GM18870 (cell line): Measurements from ENCODE around the gene SP2.
"Not testable (repeated sequence)": the region's sequence is repeated elsewhere in the genome, so short reads cannot be mapped to it uniquely, and the experiment has no call there.

ENCODE experiments used
- ATAC-seq: cut with Tn5 transposase; IDR thresholded peaks from one replicate; pipeline ENCODE4 v1.9.1; 2021; ENCODE audit warnings: moderate library complexity; ENCODE audit not compliant: unreplicated experiment

The SP2 gene

DNA sequence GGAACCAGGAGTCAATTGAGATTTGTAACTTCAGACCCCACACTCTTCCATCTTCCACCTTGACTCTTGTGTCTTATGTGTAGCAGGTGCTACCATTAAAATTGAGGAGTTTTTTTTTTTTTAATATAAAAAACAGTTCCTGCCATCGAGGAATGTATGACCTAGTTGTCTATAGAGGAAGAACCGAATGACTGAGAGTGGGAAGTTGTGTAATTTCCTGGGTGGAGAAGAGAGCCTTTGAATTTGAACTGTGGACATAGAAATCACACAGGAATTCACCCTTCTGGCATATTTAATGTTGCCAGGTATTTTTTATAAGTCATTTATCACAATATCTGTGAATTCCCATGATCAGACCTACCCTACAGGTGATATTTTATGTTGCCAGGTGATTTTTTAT, 22.0 kb downstream of the SP2 start:
- ATAC-seq: no peak

GRCh38 chr17:47918991-47919390, 23.0 kb downstream of the SP2 start:
- no peak for ATAC-seq

- ATAC-seq: not testable (repeated sequence)
These were observed 23.9 kb downstream of the SP2 start for GRCh38 chr17:47919889-47920288.

- no peak for ATAC-seq
These were observed 29.0 kb downstream of the SP2 start for GRCh38 chr17:47924785-47925677.

DNA sequence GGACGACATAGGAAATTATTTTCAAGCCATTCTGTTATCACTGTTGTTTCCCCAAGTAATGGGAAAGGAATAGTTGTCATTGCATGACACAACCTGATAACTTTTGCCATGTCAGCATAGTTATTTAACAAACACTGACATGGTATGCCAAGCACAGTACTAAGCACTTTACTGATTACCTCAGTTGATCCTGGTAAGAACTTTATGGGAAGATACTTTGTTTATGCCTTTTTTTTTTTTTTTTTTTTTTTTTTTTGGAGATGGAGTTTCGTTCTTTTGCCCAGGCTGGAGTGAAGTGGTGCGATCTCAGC, 29.6 kb downstream of the SP2 start:
- ATAC-seq: no peak

- no peak for ATAC-seq
These were observed 31.9 kb downstream of the SP2 start for GRCh38 chr17:47927821-47928400.

GRCh38 chr17:47928415-47928814, 32.4 kb downstream of the SP2 start:
- no peak for ATAC-seq

- ATAC-seq: no peak
These were observed 33.4 kb downstream of the SP2 start for GRCh38 chr17:47929218-47930000.

DNA sequence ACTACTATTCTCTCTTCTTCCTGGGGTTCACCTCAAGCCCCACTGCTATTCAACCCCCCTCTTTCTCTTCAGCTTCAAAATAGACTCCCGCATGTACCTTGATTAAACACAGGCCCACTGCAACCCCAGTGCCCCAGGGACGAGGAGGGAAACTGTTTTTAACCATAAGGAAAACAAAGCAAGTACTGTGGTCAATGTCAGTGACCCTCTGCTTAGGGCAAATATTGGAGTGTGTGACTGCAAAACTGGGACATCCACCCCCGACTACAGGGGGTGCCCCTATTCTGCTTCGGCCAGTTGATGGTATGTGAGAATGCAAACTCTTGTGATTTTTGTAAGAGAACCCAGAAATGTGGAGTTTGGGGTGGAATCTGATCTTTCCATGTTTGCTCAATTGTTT, 35.8 kb downstream of the SP2 start:
- no peak for ATAC-seq

- ATAC-seq: no peak
These were observed 38.8 kb downstream of the SP2 start for GRCh38 chr17:47934856-47935255.

DNA sequence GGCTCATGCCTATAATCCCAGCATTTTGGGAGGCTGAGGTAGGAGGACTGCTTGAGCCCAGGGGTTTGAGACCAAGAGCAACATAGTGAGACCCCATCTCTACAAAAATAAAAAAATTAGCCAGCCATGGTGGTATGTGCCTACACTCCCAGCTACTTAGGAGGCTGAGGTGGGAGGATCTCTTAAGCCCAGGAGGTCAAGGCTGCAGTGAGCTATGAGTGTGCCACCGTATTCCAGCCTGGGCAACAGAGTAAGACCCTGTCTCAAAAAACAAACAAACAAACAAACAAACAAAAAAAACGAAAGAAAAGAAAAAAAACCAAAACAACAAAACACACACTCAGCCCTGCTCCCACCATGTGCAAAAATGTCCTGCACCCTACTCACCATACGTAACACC, 39.4 kb downstream of the SP2 start:
- not testable (repeated sequence) for ATAC-seq

- no peak for ATAC-seq
These were observed 39.9 kb downstream of the SP2 start for GRCh38 chr17:47935961-47936360.

- ATAC-seq: no peak
These were observed 41.9 kb downstream of the SP2 start for GRCh38 chr17:47937941-47938340.

DNA sequence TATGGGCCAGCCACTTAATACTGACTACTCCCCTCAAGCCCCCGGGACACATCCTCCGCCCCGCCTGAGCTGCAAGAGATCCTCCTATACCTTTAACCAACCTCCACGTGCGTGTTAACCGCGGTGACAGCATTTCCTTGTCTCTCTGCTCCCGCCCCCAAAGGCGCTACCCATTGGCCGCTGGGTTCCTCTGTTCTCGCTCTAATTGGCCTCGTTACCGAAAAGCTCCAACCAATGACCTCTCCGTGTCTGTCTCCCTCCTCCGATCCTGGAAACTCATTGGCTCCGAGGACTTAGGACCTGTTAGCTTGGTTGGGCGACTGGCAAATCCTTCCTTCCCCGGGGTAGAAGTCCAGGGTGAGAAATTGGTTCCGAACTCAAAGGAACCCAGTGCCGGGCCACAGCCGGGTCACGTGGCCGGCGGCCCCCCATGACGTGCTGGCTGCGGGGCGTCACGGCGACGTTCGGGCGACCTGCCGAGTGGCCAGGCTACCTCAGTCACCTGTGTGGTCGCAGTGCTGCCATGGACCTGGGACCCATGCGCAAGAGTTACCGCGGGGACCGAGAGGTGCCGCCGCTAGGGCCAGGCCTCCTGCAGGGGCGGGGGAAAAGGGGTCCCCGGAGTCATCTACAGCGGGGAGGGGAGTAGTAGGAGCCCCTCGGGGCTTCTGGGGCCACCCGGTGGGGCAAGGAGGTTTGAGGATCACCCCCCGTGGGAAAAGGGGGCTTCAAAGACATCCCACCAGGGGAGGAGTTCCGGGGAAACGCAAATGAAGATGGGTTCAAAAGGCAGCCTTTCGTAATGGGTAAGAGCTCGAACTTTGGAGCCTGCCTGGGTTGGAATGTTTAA, 45.4 kb downstream of the SP2 start, which contains the start of gene PNPO:
Gene PNPO (plus strand): TSS at position 326 of the 850 bp plus-strand sequence. CDS start 105 bp downstream, at position 431.
- peak; percentile 82 for ATAC-seq

- ATAC-seq: no peak
These were observed 46.1 kb downstream of the SP2 start for GRCh38 chr17:47942096-47942510.

GRCh38 chr17:47942568-47942967, 46.5 kb downstream of the SP2 start:
- ATAC-seq: no peak

GRCh38 chr17:47945080-47945479, 49.0 kb downstream of the SP2 start:
- no peak for ATAC-seq

DNA sequence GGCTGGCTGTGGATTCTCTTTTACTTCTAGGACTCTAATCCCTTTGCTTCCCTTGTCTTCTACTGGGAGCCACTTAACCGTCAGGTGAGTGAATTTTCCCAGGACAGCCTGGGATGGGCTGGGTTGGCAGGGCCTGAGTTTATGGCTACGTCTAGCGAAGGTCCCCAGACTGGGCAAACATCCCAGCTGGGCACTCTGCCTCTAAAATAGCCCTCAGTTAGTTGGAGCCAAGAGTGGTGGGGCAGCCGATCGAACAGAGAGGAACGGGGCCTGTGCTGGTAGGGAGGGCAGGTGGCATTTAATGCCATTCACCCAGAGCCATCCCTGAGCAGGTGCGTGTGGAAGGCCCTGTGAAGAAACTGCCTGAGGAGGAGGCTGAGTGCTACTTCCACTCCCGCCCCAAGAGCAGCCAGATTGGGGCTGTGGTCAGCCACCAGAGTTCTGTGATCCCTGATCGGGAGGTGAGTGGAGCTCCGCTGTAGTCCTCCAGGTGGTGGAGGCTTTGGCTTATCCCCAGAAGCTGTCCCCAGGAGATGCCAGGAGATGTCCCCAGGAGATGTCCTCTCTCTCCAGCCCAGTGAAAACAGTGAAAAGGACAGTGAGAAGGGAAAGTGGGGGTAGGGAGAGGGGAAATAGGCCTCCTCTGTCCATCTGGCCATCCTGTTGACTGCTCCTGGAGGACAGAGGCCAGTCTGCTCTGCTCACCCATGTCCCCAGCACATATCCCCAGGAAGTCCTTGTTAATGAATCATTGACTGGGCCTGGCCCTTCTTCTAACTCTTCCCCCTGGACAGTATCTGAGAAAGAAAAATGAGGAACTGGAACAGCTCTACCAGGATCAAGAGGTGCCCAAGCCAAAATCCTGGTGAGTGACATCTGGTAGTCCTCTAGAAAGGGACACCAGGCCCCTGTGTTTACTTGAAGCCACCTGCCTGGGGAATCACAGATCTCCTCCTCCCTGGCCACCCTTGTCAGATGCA, 49.8 kb downstream of the SP2 start:
- ATAC-seq: no peak

- ATAC-seq: no peak
These were observed 50.5 kb downstream of the SP2 start for GRCh38 chr17:47946516-47946915.
